HG02938 (cell line): ENCODE results near the gene PNP.
A peak's percentile ranks its signal among the peaks of the same experiment; 100 is the strongest.
"Not testable (repeated sequence)": the region's sequence is repeated elsewhere in the genome, so short reads cannot be mapped to it uniquely, and the experiment has no call there.

Source experiments
- ATAC-seq: cut with Tn5 transposase; IDR thresholded peaks from one replicate; pipeline ENCODE4 v1.9.1; 2021; ENCODE audit warnings: mild to moderate bottlenecking, moderate library complexity; ENCODE audit not compliant: unreplicated experiment

The PNP gene

GRCh38 chr14:20469242-20469889, at the start of gene PNP:
TSS of gene PNP (plus strand) at chr14:20469406. CDS start at chr14:20469525, 119 bp downstream.
- peak; percentile 94 for ATAC-seq

- ATAC-seq: no peak
These were observed 49.8 kb upstream of the PNP start for GRCh38 chr14:20419419-20419818.

- no peak for ATAC-seq
These were observed 47.9 kb upstream of the PNP start for GRCh38 chr14:20421267-20421666.

GRCh38 chr14:20422886-20423285, 46.3 kb upstream of the PNP start:
- ATAC-seq: no peak

- no peak for ATAC-seq
These were observed 44.4 kb upstream of the PNP start for GRCh38 chr14:20424851-20425250.

GRCh38 chr14:20427231-20428009, 41.8 kb upstream of the PNP start:
- ATAC-seq: peak; percentile 75

GRCh38 chr14:20428010-20428365, 41.2 kb upstream of the PNP start:
- peak; percentile 24 for ATAC-seq

- no peak for ATAC-seq
These were observed 40.4 kb upstream of the PNP start for GRCh38 chr14:20428802-20429201.

GRCh38 chr14:20429801-20430669, 39.2 kb upstream of the PNP start:
- no peak for ATAC-seq

- ATAC-seq: no peak
These were observed 34.3 kb upstream of the PNP start for GRCh38 chr14:20434701-20435581.

GRCh38 chr14:20435582-20436362, 33.4 kb upstream of the PNP start, which contains the start of gene KLHL33:
TSS of gene KLHL33 (minus strand) at chr14:20436166. CDS start at chr14:20435811, 355 bp downstream.
- no peak for ATAC-seq

GRCh38 chr14:20436363-20436755, 32.8 kb upstream of the PNP start:
- no peak for ATAC-seq

- ATAC-seq: no peak
These were observed 30.5 kb upstream of the PNP start for GRCh38 chr14:20438664-20439063.

- no peak for ATAC-seq
These were observed 28.7 kb upstream of the PNP start for GRCh38 chr14:20440465-20440864.

- no peak for ATAC-seq
These were observed 28.3 kb upstream of the PNP start for GRCh38 chr14:20440882-20441281.

GRCh38 chr14:20441461-20441860, 27.7 kb upstream of the PNP start:
- no peak for ATAC-seq

- not testable (repeated sequence) for ATAC-seq
These were observed 25.6 kb upstream of the PNP start for GRCh38 chr14:20443650-20444049.

GRCh38 chr14:20446889-20447288, 22.3 kb upstream of the PNP start:
- ATAC-seq: no peak

GRCh38 chr14:20452831-20453230, 16.4 kb upstream of the PNP start:
- not testable (repeated sequence) for ATAC-seq
